ENCODE results near the gene RNF121. TPM values are rescaled to one million over a fixed set of nuclear protein-coding genes. Genes with fewer than 3 reads are reported as not detected.
A peak's percentile ranks its signal among the peaks of the same experiment; 100 is the strongest.

The RNF121 gene
- total RNA-seq, 1 donor from 2014 or later = 24.7 TPM

DNA sequence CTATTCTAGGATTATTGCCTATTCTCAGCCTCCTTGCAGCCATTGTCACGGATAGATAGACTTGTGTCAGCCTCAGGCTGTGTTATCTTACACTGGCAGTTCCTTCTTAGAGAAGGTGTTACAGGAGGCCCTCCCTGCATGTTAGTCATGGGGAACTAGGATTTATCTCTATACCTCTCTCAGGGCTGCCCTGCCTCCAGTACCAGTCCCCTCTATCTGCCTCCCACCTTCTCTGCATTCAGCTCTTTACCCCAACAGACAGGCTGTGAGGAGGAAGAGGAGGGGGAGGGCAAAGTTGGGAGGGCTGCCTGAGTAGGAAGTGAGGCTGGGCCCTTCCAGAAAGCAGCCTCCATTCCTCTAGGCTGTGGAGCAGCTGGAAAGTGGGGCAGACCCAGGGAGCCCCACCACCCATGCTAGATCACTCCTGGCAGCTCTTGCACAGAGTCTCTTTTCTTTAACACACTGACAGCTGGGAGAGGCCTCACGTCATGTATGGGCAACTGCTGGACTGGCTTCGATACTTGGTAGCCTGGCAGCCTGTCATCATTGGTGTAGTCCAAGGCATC lies 67.0 kb downstream of the RNF121 start:
- H3K27me3 ChIP-seq (ENCODE audit: low read depth) = no peaks in the 10 kb centered on the region
- no peaks in the 10 kb centered on the region for H3K9me3 ChIP-seq
- H3K36me3 ChIP-seq = peaks cover 19% of the 10 kb centered on the region
- ATAC-seq (no peak), DNase-seq (no peak)
- H3K27ac ChIP-seq = no peak overlapping the region
- H3K4me3 ChIP-seq = no peak overlapping the region
- TF ChIP-seq, protein P1, sequence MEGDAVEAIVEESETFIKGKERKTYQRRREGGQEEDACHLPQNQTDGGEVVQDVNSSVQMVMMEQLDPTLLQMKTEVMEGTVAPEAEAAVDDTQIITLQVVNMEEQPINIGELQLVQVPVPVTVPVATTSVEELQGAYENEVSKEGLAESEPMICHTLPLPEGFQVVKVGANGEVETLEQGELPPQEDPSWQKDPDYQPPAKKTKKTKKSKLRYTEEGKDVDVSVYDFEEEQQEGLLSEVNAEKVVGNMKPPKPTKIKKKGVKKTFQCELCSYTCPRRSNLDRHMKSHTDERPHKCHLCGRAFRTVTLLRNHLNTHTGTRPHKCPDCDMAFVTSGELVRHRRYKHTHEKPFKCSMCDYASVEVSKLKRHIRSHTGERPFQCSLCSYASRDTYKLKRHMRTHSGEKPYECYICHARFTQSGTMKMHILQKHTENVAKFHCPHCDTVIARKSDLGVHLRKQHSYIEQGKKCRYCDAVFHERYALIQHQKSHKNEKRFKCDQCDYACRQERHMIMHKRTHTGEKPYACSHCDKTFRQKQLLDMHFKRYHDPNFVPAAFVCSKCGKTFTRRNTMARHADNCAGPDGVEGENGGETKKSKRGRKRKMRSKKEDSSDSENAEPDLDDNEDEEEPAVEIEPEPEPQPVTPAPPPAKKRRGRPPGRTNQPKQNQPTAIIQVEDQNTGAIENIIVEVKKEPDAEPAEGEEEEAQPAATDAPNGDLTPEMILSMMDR (IDR thresholded peaks at IDR 0.05) = no peak
- intact Hi-C loops (cut with DNase I) = no loop called here
- H3K4me1 ChIP-seq = peaks cover 43% of the 10 kb centered on the region

DNA sequence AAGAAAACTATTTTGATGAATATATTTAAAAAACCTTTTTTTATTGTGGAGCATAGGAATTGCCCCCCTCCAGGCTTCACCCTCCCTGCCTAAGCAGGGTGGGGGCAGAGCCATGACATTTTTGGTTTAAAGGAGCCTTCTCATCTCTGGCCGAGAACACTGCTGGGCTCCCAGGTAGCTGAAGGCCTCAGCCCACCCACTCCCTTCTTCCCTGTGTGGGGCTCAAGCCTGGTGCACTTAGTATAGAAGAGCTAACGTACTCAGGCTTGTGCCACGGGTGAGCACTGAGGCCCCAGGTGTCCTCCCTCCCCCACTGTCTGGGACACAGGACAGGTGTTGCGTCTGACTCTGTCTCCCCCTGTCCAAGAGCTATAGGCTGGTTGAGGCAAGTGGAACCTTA lies 67.7 kb downstream of the RNF121 start:
- H3K4me3 ChIP-seq = no peak overlapping the region
- no peak for ATAC-seq
- TF ChIP-seq, protein P1 (IDR thresholded peaks at IDR 0.05) = no peak
- intact Hi-C loops (cut with DNase I) = no loop called here
- no peak overlapping the region for H3K27ac ChIP-seq
- no peaks in the 10 kb centered on the region for H3K9me3 ChIP-seq
- peaks cover 20% of the 10 kb centered on the region for H3K36me3 ChIP-seq
- no peak for DNase-seq
- H3K4me1 ChIP-seq = peaks cover 50% of the 10 kb centered on the region
- no peaks in the 10 kb centered on the region for H3K27me3 ChIP-seq (ENCODE audit: low read depth)

DNA sequence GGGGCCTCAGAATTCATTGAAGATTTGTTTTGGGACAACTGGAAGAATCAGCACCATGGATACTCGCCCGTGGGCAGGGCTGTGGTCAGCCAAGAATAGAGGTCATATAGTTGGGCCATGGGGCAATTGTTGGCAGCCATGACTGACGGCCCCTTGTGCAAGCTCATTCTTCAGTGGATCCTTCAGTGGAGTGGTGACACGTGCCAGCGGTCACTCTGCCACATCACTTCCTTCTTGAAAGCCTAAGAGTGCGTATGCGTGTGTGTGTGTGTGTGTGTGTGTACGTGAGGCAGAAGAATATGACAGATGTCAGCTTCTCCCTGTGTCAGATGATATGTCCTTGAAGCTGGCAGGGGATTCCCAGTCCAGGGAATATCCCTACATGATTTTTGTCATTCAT lies 68.1 kb downstream of the RNF121 start:
- peak overlapping the region; percentile 18 for H3K27ac ChIP-seq

DNA sequence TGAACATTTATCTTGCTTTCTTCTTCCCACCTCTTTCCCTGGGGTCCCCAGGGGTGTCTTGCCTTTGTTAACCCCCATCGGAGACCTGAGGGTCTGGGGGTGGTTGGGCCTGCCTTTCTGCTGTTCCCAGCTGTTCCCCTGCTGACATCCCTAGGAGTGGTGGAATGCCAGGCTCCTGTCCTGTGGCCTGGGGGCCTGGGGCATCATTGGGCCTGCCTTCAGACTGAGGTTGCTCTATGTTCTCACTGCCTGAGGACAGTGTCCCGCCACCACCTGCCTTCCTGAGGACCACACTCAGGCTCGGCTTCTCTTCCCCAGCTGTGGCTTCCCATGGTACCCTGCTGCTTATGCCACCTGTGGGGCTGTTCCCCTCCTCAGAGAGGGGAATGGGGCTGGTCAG lies 68.7 kb downstream of the RNF121 start:
- intact Hi-C loops (cut with DNase I) = no loop called here
- peaks cover 43% of the 10 kb centered on the region for H3K4me1 ChIP-seq
- TF ChIP-seq, protein P1 (IDR thresholded peaks at IDR 0.05) = no peak

More for the DNA sequence above, 68.1 kb downstream of the RNF121 start:
- Histone ChIP-seq H3K27me3 (ENCODE audit: low read depth) (no peaks in the 10 kb centered on the region), H3K9me3 (no peaks in the 10 kb centered on the region), H3K36me3 (peaks cover 20% of the 10 kb centered on the region), H3K4me1 (peaks cover 50% of the 10 kb centered on the region), H3K4me3 (no peak overlapping the region)
- DNase-seq = peak; percentile 89
- TF ChIP-seq, protein P1 (IDR thresholded peaks at IDR 0.05) = no peak
- intact Hi-C loops (cut with DNase I) = no loop called here
- peak; percentile 55 to 75 for ATAC-seq

DNA sequence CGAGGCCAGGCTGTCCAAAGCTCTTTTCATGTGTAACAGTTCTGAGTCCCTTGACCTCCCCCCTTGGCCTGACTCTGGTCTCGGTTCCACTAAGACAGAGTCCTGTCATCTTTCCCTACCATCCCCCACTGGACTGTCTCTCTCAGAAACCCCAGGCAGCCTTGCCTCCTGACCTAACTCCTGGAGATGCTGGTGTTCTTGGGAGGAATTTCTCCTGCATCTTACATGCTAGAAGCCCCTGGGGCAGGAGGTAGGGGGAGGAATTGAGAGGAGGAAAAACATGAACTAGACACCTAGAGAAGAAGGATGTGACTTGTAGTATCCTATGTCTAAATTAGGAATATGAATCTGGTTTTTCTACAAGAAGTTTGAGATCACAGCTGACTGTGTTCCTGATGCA lies 69.2 kb downstream of the RNF121 start:
- Histone ChIP-seq H3K4me1 (peaks cover 43% of the 10 kb centered on the region), H3K27ac (peak overlapping the region; percentile 73), H3K9me3 (no peaks in the 10 kb centered on the region), H3K4me3 (no peak overlapping the region), H3K27me3 (ENCODE audit: low read depth) (no peaks in the 10 kb centered on the region), H3K36me3 (peaks cover 30% of the 10 kb centered on the region)
- intact Hi-C loops (cut with DNase I) = no loop called here
- TF ChIP-seq, protein P1 (IDR thresholded peaks at IDR 0.05) = no peak
- DNase-seq (no peak), ATAC-seq (no peak)

More for the DNA sequence above, 68.7 kb downstream of the RNF121 start:
- no peak overlapping the region for H3K4me3 ChIP-seq
- H3K27me3 ChIP-seq (ENCODE audit: low read depth) = no peaks in the 10 kb centered on the region
- peak overlapping the region; percentile 18 for H3K27ac ChIP-seq
- ATAC-seq = no peak
- no peak for DNase-seq
- H3K9me3 ChIP-seq = no peaks in the 10 kb centered on the region
- peaks cover 26% of the 10 kb centered on the region for H3K36me3 ChIP-seq
